Esophagus mucosa (tissue), 1 donor: ENCODE data around the gene TRPV4. TPM values are rescaled to one million over a fixed set of nuclear protein-coding genes. Genes with fewer than 3 reads are reported as not detected.

ENCODE experiments used
- ATAC-seq: fragments of 200-7000 bp; cut with Tn5 transposase; one replicate; pipeline ENCODE4 v1.9.1; 2020
- total RNA-seq: library from RNA; stranded (reverse); gene quantifications from one replicate; pipeline ENCODE4 v1.2.4, GENCODE V29; 2023
- donor health status: DM: yes; HTN: yes; CAD: no.

The TRPV4 gene
- total RNA-seq, 1 donor from 2014 or later: 7.3 TPM

- no peak for ATAC-seq
Measured at GRCh38 chr12:109760930-109761921, 72.0 kb downstream of the TRPV4 start.

GRCh38 chr12:109760031-109760929, 72.9 kb downstream of the TRPV4 start:
- ATAC-seq: no peak

- ATAC-seq: no peak
Measured at GRCh38 chr12:109759595-109759994, 73.6 kb downstream of the TRPV4 start.

- ATAC-seq: no peak
Measured at GRCh38 chr12:109758426-109759420, 74.5 kb downstream of the TRPV4 start.

- no peak for ATAC-seq
Measured at GRCh38 chr12:109757671-109758265, 75.4 kb downstream of the TRPV4 start.

DNA sequence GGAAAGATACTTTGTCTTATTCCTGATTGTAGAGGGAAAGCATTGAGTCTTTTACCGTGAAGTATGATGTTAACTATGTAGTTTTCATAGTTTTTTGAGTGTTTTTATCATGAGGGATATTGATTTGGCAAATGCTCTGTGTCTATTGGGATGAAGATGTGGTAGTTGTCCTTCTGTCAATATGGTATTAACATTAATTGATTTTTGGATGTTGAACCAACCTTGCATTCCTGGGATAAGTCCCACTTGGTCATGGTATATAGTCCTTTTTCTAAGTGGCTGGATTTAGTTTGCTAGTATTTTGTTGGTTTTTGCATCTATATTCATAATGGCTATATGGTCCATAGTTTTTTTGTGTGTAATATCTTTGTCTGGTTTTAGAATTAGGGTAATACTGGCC, 76.7 kb downstream of the TRPV4 start:
- ATAC-seq: no peak

GRCh38 chr12:109753959-109754358, 79.2 kb downstream of the TRPV4 start:
- ATAC-seq: no peak

DNA sequence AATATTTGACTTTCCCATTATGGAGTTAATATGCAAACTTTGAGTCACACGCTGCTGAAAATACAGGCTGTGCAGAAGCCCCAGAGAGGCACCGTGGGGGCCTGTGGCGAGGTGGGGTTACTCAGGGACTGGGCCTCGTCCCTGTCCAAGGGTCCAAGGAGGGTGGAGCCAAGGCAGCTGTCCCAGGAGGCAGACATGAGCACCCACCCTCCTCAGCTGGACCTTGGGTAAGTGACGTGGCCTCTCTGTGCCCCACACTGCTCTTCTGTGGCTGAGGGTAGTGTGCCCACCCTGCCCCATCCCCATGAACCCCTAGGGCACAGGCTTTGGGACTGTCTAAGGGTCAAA, 80.2 kb downstream of the TRPV4 start:
- no peak for ATAC-seq

DNA sequence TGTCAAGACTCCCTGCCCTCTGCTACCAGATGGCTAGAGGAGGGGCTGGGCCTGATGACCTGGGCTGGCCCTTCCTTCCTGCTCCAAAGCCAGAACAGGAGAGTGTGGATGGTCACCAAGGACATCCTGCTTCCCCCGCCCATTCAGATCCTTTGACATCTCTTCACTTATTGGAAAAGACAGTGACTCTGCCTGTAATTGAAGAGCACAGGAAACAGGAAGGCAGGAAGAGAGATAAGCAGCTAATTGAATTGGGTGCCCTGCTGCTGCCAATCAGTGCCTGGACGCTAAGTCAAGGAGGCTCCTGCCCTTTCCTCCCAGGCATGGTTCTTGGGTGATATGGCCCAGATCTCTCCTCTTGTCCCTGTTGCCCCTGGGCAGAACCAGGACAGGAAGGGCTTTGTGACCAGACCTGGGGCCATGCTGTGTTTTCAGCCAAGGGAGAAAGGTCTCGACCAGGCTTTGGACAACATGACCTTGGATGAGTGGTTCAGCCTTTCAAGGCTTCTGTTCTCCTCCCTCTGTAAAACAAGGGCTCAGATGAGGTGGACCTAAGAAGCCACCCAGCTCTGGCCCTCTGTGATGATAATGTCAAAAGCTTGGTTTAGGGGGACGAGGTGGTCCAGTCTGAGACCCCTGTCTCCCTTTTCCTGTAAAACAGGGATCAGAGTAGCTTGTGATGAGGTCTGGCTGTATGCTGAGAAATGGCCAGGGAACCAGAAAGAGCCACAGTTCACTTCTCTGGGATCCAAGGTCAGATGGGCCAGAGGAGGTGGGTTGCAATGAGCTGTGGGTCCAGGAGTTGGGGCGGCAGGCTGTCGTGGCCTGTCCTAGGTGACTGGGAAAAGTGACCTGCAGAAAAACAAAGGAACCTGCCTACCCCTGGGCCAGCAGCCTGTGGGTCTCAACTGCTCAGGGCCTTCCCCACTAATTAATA, 80.8 kb downstream of the TRPV4 start:
- no peak for ATAC-seq

DNA sequence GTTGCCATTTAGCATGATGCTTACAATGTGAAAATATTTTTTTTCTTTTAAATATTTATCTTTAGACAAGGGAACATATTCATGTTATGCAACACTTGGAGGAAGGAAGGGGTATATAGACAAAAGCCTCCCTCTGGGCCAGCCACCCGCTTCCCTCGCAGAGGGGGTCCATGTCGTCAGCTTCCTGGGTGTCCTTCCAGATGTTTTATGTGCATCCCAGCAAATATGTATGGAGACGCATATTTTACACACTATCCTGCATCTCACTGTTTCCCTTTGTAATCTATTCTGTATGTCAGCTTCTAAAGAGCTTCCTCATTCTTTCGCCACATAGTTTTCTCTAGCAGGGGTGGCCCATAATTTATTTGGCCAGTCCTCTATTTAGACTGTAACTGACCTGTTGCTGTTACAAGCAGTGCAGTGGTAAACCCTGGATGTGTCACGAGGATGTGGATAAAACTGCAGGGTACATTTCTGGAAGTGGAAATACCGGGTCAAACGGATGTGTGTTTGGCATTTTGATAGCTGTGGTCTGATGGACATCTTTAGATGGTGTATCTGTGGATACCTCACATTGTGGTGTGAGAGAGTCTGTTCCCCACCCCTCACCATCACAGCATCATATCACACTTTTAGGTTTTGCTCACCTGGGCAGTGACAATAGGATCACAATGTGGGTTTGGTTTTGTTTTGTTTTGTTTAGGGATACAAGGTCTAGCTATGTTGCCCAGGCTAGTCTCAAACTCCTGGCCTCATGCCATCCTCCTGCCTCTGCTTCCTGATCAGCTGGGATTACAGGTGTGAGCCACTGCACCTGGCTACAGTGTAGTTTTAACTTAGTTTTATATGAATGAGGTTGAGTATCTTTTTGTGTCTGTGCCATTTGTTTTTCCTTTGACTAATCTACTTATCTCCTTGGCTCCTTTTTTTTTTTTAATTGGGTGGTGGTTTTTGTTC, 87.9 kb downstream of the TRPV4 start:
- peak; percentile 47 for ATAC-seq

DNA sequence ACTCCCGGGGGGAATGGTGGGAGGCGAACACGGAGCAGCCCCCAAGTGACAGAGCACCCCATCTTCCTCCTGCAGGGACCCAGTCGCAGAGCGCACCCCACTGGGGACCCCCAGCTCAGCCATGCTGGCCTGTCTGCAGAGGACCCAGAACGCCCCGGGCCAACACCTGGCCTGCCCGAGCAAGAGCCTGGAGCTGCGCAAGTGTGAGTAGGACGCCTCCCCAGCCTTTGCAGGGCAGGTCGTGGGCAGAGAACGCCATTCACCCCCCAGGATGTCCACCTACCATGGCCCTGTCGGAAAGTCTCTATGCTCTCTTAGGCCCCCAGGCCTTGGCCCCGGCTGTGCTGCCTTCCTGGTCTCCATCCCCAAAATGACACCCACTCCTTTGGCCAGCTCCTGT, 89.2 kb downstream of the TRPV4 start:
- no peak for ATAC-seq

GRCh38 chr12:109743076-109743910, 89.9 kb downstream of the TRPV4 start:
- ATAC-seq: no peak

DNA sequence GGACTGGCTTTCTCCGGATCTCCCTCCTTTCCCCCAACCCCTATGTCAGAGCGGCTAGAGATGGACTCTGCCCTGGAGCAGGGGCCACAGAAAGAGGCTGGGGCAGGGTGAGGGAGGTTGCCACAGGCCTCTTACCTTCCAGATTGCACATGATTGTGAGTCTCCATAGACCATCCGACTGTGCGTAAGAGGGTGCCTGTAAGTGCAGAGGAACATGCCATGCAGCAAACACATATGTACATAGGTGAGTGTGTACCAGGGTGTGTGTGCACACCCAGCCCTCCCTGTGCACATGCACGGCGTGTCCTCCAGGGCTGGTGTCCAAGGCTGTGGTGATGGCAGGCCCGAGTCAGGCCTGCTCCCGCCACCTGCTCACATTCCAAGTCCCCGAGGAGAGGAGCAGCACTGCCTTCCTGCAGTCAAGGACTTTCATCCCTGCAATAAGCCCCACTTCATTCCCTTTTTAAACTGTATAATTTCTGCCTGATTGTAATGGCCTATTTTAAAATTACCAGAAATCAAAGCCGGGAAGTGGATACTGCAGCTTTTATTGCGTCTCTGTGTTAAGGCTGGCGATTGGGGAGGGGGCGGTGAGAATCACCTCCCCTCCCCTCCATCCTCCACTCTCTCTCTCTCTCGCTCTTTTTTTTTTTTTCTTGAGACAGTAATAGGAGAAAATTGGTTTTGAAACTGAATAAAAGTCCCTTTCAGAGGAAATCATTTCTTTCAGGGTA, 91.1 kb downstream of the TRPV4 start:
- no peak for ATAC-seq

- no peak for ATAC-seq
Measured at GRCh38 chr12:109741286-109741969, 91.8 kb downstream of the TRPV4 start.

GRCh38 chr12:109740694-109741245, 92.4 kb downstream of the TRPV4 start:
- no peak for ATAC-seq
